H9 (cell line): ENCODE data around the gene BFSP1. TPM values are rescaled to one million over a fixed set of nuclear protein-coding genes. Genes with fewer than 3 reads are reported as not detected.

Source experiments
- DNase-seq: peaks from one replicate; pipeline ENCODE4 v3.0.0-alpha.2; 2017
- H2AFZ ChIP-seq: one replicate; pipeline ENCODE4 v1.6.1; 2013; ENCODE audit warnings: mild to moderate bottlenecking, low read length, control low read depth, moderate library complexity
- H2AK5ac ChIP-seq: 2 replicates; pipeline ENCODE4 v1.6.1; 2013; ENCODE audit warnings: low read length, control low read depth, mixed read lengths; ENCODE audit not compliant: insufficient read length
- H2BK120ac ChIP-seq: one replicate; pipeline ENCODE4 v1.6.1; 2013; ENCODE audit warnings: low read depth, mild to moderate bottlenecking, low read length, control low read depth, inconsistent platforms; ENCODE audit not compliant: poor library complexity, severe bottlenecking
- H2BK12ac ChIP-seq: 2 replicates; pipeline ENCODE4 v1.6.1; 2013; ENCODE audit warnings: low read length, control low read depth, mixed read lengths, low read depth; ENCODE audit not compliant: insufficient read length
- H2BK15ac ChIP-seq: 2 replicates; pipeline ENCODE4 v1.6.1; 2013; ENCODE audit warnings: low read depth, low read length, control low read depth
- H2BK20ac ChIP-seq: one replicate; pipeline ENCODE4 v1.6.1; 2013; ENCODE audit warnings: low read depth, mild to moderate bottlenecking, low read length, control low read depth, inconsistent platforms; ENCODE audit not compliant: poor library complexity, severe bottlenecking
- H2BK5ac ChIP-seq: 2 replicates; pipeline ENCODE4 v1.6.1; 2013; ENCODE audit warnings: low read length, control low read depth, mixed read lengths; ENCODE audit not compliant: insufficient read length
- H3K14ac ChIP-seq: 2 replicates; pipeline ENCODE4 v1.6.1; 2013; ENCODE audit warnings: low read length, control low read depth; ENCODE audit not compliant: insufficient read depth
- H3K18ac ChIP-seq: 2 replicates; pipeline ENCODE4 v1.6.1; 2013; ENCODE audit warnings: low read depth, mild to moderate bottlenecking, mixed read lengths, low read length, control low read depth; ENCODE audit not compliant: insufficient read length
- H3K23ac ChIP-seq: 2 replicates; pipeline ENCODE4 v1.6.1; 2013; ENCODE audit warnings: low read length, control low read depth, mixed read lengths, low read depth; ENCODE audit not compliant: insufficient read length
- H3K23me2 ChIP-seq: 2 replicates; pipeline ENCODE4 v1.6.1; 2013; ENCODE audit warnings: low read depth, mild to moderate bottlenecking, mixed read lengths, low read length, control low read depth; ENCODE audit not compliant: insufficient read length, poor library complexity, severe bottlenecking
- H3K27ac ChIP-seq: 2 replicates; pipeline ENCODE4 v1.5.1; 2013; ENCODE audit warnings: low read length, control low read depth, mixed read lengths, low read depth; ENCODE audit not compliant: insufficient read length
- H3K27me3 ChIP-seq: 2 replicates; pipeline ENCODE4 v1.6.1; 2013; ENCODE audit warnings: low read length, control low read depth, inconsistent platforms; ENCODE audit not compliant: insufficient read depth
- H3K4ac ChIP-seq: 2 replicates; pipeline ENCODE4 v1.6.1; 2013; ENCODE audit warnings: low read depth, mild to moderate bottlenecking, control low read depth, inconsistent platforms, low read length, moderate library complexity
- H3K4me1 ChIP-seq: 2 replicates; pipeline ENCODE4 v1.6.1; 2013; ENCODE audit warnings: low read length, control low read depth, inconsistent platforms; ENCODE audit not compliant: insufficient read depth
- H3K4me2 ChIP-seq: 2 replicates; pipeline ENCODE4 v1.6.1; 2013; ENCODE audit warnings: low read length, control low read depth, mixed read lengths; ENCODE audit not compliant: insufficient read length, insufficient read depth
- H3K56ac ChIP-seq: 2 replicates; pipeline ENCODE4 v1.6.1; 2013; ENCODE audit warnings: low read depth, mild to moderate bottlenecking, mixed read lengths, low read length, control low read depth; ENCODE audit not compliant: insufficient read length
- H3K79me1 ChIP-seq: 2 replicates; pipeline ENCODE4 v1.6.1; 2013; ENCODE audit warnings: low read depth, mild to moderate bottlenecking, moderate library complexity, low read length, control low read depth, inconsistent platforms; ENCODE audit not compliant: insufficient read depth, poor library complexity, severe bottlenecking
- H3K79me2 ChIP-seq: 2 replicates; pipeline ENCODE4 v1.6.1; 2013; ENCODE audit warnings: low read length, control low read depth, inconsistent platforms; ENCODE audit not compliant: insufficient read depth
- H3K9ac ChIP-seq: 2 replicates; pipeline ENCODE4 v1.6.1; 2013; ENCODE audit warnings: low read length, control low read depth, mixed read lengths; ENCODE audit not compliant: insufficient read length; ENCODE audit errors: extremely low read depth
- H3K9me3 ChIP-seq: one replicate; pipeline ENCODE4 v1.6.1; 2013; ENCODE audit warnings: low read depth, low read length, inconsistent platforms; ENCODE audit not compliant: control insufficient read depth
- H3T11ph ChIP-seq: one replicate; pipeline ENCODE4 v1.6.1; 2013; ENCODE audit warnings: mild to moderate bottlenecking, low read length, control low read depth, inconsistent platforms
- H4K20me1 ChIP-seq: one replicate; pipeline ENCODE4 v1.6.1; 2013; ENCODE audit not compliant: control insufficient read depth, insufficient read length, insufficient read depth
- H4K5ac ChIP-seq: 2 replicates; pipeline ENCODE4 v1.6.1; 2013; ENCODE audit warnings: low read depth, mild to moderate bottlenecking, mixed read lengths, low read length, control low read depth; ENCODE audit not compliant: insufficient read length
- H4K8ac ChIP-seq: replicated peaks from 2 replicates; pipeline ENCODE4 v1.6.1; 2013; ENCODE audit warnings: low read length, control low read depth, mixed read lengths, low read depth; ENCODE audit not compliant: insufficient read length
- H4K91ac ChIP-seq: 2 replicates; pipeline ENCODE4 v1.6.1; 2013; ENCODE audit warnings: low read depth, mild to moderate bottlenecking, moderate library complexity, mixed read lengths, low read length, control low read depth; ENCODE audit not compliant: insufficient read length
- H3K27ac Mint-ChIP-seq, 3 experiments: 2 replicates in 2 of 3; 3 replicates in 1 of 3; pipeline ENCODE4 v1.8.0; 2020 to 2021; ENCODE audit warnings: mixed read lengths in 3 of 3, mild to moderate bottlenecking in 1 of 3, moderate library complexity in 1 of 3
- H3K27me3 Mint-ChIP-seq: 2 replicates; pipeline ENCODE4 v1.8.0; 2021; ENCODE audit warnings: low read depth, mild to moderate bottlenecking, moderate library complexity, mixed read lengths
- H3K36me3 Mint-ChIP-seq, 3 experiments: 2 replicates in 2 of 3; 3 replicates in 1 of 3; pipeline ENCODE4 v1.8.0; 2020 to 2021; ENCODE audit warnings: low read depth in 3 of 3, mixed read lengths in 3 of 3; ENCODE audit not compliant: insufficient read depth in 1 of 3
- H3K4me1 Mint-ChIP-seq, 2 experiments: 2 replicates each; pipeline ENCODE4 v1.8.0; 2020; ENCODE audit warnings: mixed read lengths in 2 of 2
- H3K4me3 Mint-ChIP-seq, 2 experiments: 2 replicates in 1 of 2; 3 replicates in 1 of 2; pipeline ENCODE4 v1.8.0; 2020 to 2021; ENCODE audit warnings: mild to moderate bottlenecking in 2 of 2, mixed read lengths in 2 of 2, moderate library complexity in 1 of 2
- H3K9me3 Mint-ChIP-seq, 2 experiments: 2 replicates in 1 of 2; 3 replicates in 1 of 2; pipeline ENCODE4 v1.8.0; 2020; ENCODE audit warnings: mild to moderate bottlenecking in 2 of 2, mixed read lengths in 2 of 2, moderate library complexity in 1 of 2
- CTCF ChIP-seq: fragments of 200-600 bp; sonication (generic); conservative IDR thresholded peaks from 3 replicates; pipeline ENCODE4 v1.8.0; 2021; ENCODE audit warnings: antibody characterized with exemption, mild to moderate bottlenecking
- WGBS: extraction: QIAGEN DNeasy Blood & Tissue Kit; methylation state at CpG from one replicate; pipeline ENCODE4 v1.1.7; 2013; ENCODE audit warnings: missing lambda C conversion rate, low lambda C conversion rate, mixed read lengths; ENCODE audit not compliant: insufficient read length; ENCODE audit errors: extremely low coverage; 5-methylcytosine and 5-hydroxymethylcytosine counted together
- total RNA-seq: library from RNA; stranded (reverse); gene quantifications from 2 replicates; pipeline ENCODE4 v1.2.1, GENCODE V29; 2021

BFSP1 gene
- total RNA-seq, 1 experiment from 2014 or later: 9.4 TPM

DNA sequence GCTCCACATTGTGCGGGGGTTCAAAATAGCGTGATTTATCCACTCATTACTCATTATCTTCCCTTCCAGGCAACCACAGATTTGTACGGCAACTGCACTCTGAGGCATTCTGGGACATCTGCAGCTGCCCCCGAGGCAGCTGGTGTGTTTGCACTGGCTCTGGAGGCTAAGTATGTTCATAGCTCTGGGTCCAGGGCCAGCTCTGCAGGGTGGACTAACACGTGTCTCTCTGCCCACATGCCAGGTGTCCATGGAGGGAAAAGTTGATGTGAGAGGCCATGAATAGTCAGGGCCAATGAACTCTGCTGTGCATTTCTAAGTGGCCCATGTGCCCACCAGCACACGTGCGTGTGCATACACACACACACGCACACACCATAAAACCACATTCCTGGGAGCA lies 74.9 kb downstream of the BFSP1 start:
- Histone ChIP-seq H3K27ac (no peak overlapping the region), H2BK15ac (no peak overlapping the region), H3K14ac (no peak overlapping the region), H2AFZ (no peak overlapping the region), H3K4me1 (no peaks in the 10 kb centered on the region), H2AK5ac (no peak overlapping the region), H2BK120ac (no peak overlapping the region), H3K9ac (no peak overlapping the region), H2BK12ac (no peak overlapping the region), H2BK20ac (no peak overlapping the region), H3K4me2 (no peak overlapping the region), H3K4ac (no peak overlapping the region), H3K23ac (no peak overlapping the region), H3K56ac (no peak overlapping the region), H4K5ac (no peak overlapping the region), H4K20me1 (no peaks in the 10 kb centered on the region), H3T11ph (no peak overlapping the region), H4K91ac (no peak overlapping the region), H3K79me2 (no peaks in the 10 kb centered on the region), H3K18ac (no peak overlapping the region), H3K79me1 (no peaks in the 10 kb centered on the region), H4K8ac (no peak overlapping the region), H3K23me2 (no peaks in the 10 kb centered on the region), H2BK5ac (no peak overlapping the region), H3K9me3 (no peaks in the 10 kb centered on the region), H3K27me3 (no peaks in the 10 kb centered on the region)
- no peaks in the 10 kb centered on the region for H3K36me3 Mint-ChIP-seq
- no peak overlapping the region for H3K27ac Mint-ChIP-seq
- DNase-seq: no peak
- WGBS: no CpG with 5 or more reads among the region's 8 CpGs
- TF ChIP-seq CTCF: no peak
- H3K4me1 Mint-ChIP-seq: no peaks in the 10 kb centered on the region
- peaks cover 4% of the 10 kb centered on the region; the same call in 1 of the 2 replicates for H3K27me3 Mint-ChIP-seq
- H3K9me3 Mint-ChIP-seq: no peaks in the 10 kb centered on the region
- no peak overlapping the region for H3K4me3 Mint-ChIP-seq
